HEK293 (cell line): ENCODE results near the gene SCAMP2.

Source experiments
- CTCF ChIP-seq: fragments of 450-650 bp; formaldehyde crosslinking; IDR thresholded peaks from 2 replicates; pipeline ENCODE4 v1.5.1; 2016; ENCODE audit warnings: missing biosample characterization, missing genetic modification characterization
- GFI1B ChIP-seq: fragments of 450-650 bp; formaldehyde crosslinking; IDR thresholded peaks from 2 replicates; pipeline ENCODE4 v1.5.1; 2016; ENCODE audit warnings: missing biosample characterization, missing genetic modification characterization
- KLF16 ChIP-seq: fragments of 450-650 bp; formaldehyde crosslinking; IDR thresholded peaks from 2 replicates; pipeline ENCODE4 v1.5.1; 2017; ENCODE audit warnings: missing biosample characterization, missing genetic modification characterization
- MYNN ChIP-seq: fragments of 450-650 bp; formaldehyde crosslinking; IDR thresholded peaks from 2 replicates; pipeline ENCODE4 v1.5.1; 2016; ENCODE audit warnings: missing biosample characterization, missing genetic modification characterization, borderline replicate concordance
- ZNF133 ChIP-seq: fragments of 450-650 bp; formaldehyde crosslinking; IDR thresholded peaks from 2 replicates; pipeline ENCODE4 v1.5.1; 2016; ENCODE audit warnings: missing biosample characterization, missing genetic modification characterization

- TF ChIP-seq CTCF (tag by site-specific recombination) (no peak), GFI1B (tag by site-specific recombination) (no peak), MYNN (no peak), ZNF133 (tag by site-specific recombination) (no peak), KLF16 (tag by site-specific recombination) (no peak)
Observed at GRCh38 chr15:74801311-74801997, 71.7 kb downstream of the SCAMP2 start.
